DOHH2 (cell line): ENCODE data around the gene WDR87.

Experiments
- CTCF ChIP-seq: fragments of 200-600 bp; sonication (generic); IDR thresholded peaks from one replicate; pipeline ENCODE4 v1.5.1; 2014; ENCODE audit warnings: antibody characterized with exemption, mild to moderate bottlenecking, low read depth, low read length; ENCODE audit not compliant: poor library complexity, severe bottlenecking
- EZH2phosphoT487 ChIP-seq: fragments of 200-600 bp; sonication (generic); IDR thresholded peaks from 2 replicates; pipeline ENCODE4 v1.6.1; 2017; ENCODE audit warnings: borderline replicate concordance, mild to moderate bottlenecking, antibody characterized with exemption, low read length, moderate library complexity, mixed read lengths

GRCh38 chr19:37953918-37954303, 47.5 kb upstream of the WDR87 start:
- TF ChIP-seq CTCF, result no peak
- TF ChIP-seq EZH2phosphoT487, result no peak
